H9 (cell line): ENCODE results near the gene PPTC7. TPM values are rescaled to one million over a fixed set of nuclear protein-coding genes. Genes with fewer than 3 reads are reported as not detected.

Source experiments
- DNase-seq: peaks from one replicate; pipeline ENCODE4 v3.0.0-alpha.2; 2017
- H2AFZ ChIP-seq: one replicate; pipeline ENCODE4 v1.6.1; 2013; ENCODE audit warnings: mild to moderate bottlenecking, low read length, control low read depth, moderate library complexity
- H2AK5ac ChIP-seq: 2 replicates; pipeline ENCODE4 v1.6.1; 2013; ENCODE audit warnings: low read length, control low read depth, mixed read lengths; ENCODE audit not compliant: insufficient read length
- H2BK120ac ChIP-seq: one replicate; pipeline ENCODE4 v1.6.1; 2013; ENCODE audit warnings: low read depth, mild to moderate bottlenecking, low read length, control low read depth, inconsistent platforms; ENCODE audit not compliant: poor library complexity, severe bottlenecking
- H2BK12ac ChIP-seq: 2 replicates; pipeline ENCODE4 v1.6.1; 2013; ENCODE audit warnings: low read length, control low read depth, mixed read lengths, low read depth; ENCODE audit not compliant: insufficient read length
- H2BK15ac ChIP-seq: 2 replicates; pipeline ENCODE4 v1.6.1; 2013; ENCODE audit warnings: low read depth, low read length, control low read depth
- H2BK20ac ChIP-seq: one replicate; pipeline ENCODE4 v1.6.1; 2013; ENCODE audit warnings: low read depth, mild to moderate bottlenecking, low read length, control low read depth, inconsistent platforms; ENCODE audit not compliant: poor library complexity, severe bottlenecking
- H2BK5ac ChIP-seq: 2 replicates; pipeline ENCODE4 v1.6.1; 2013; ENCODE audit warnings: low read length, control low read depth, mixed read lengths; ENCODE audit not compliant: insufficient read length
- H3K14ac ChIP-seq: 2 replicates; pipeline ENCODE4 v1.6.1; 2013; ENCODE audit warnings: low read length, control low read depth; ENCODE audit not compliant: insufficient read depth
- H3K18ac ChIP-seq: 2 replicates; pipeline ENCODE4 v1.6.1; 2013; ENCODE audit warnings: low read depth, mild to moderate bottlenecking, mixed read lengths, low read length, control low read depth; ENCODE audit not compliant: insufficient read length
- H3K23ac ChIP-seq: 2 replicates; pipeline ENCODE4 v1.6.1; 2013; ENCODE audit warnings: low read length, control low read depth, mixed read lengths, low read depth; ENCODE audit not compliant: insufficient read length
- H3K23me2 ChIP-seq: 2 replicates; pipeline ENCODE4 v1.6.1; 2013; ENCODE audit warnings: low read depth, mild to moderate bottlenecking, mixed read lengths, low read length, control low read depth; ENCODE audit not compliant: insufficient read length, poor library complexity, severe bottlenecking
- H3K27ac ChIP-seq: 2 replicates; pipeline ENCODE4 v1.5.1; 2013; ENCODE audit warnings: low read length, control low read depth, mixed read lengths, low read depth; ENCODE audit not compliant: insufficient read length
- H3K27me3 ChIP-seq: 2 replicates; pipeline ENCODE4 v1.6.1; 2013; ENCODE audit warnings: low read length, control low read depth, inconsistent platforms; ENCODE audit not compliant: insufficient read depth
- H3K4ac ChIP-seq: 2 replicates; pipeline ENCODE4 v1.6.1; 2013; ENCODE audit warnings: low read depth, mild to moderate bottlenecking, control low read depth, inconsistent platforms, low read length, moderate library complexity
- H3K4me1 ChIP-seq: 2 replicates; pipeline ENCODE4 v1.6.1; 2013; ENCODE audit warnings: low read length, control low read depth, inconsistent platforms; ENCODE audit not compliant: insufficient read depth
- H3K4me2 ChIP-seq: 2 replicates; pipeline ENCODE4 v1.6.1; 2013; ENCODE audit warnings: low read length, control low read depth, mixed read lengths; ENCODE audit not compliant: insufficient read length, insufficient read depth
- H3K56ac ChIP-seq: 2 replicates; pipeline ENCODE4 v1.6.1; 2013; ENCODE audit warnings: low read depth, mild to moderate bottlenecking, mixed read lengths, low read length, control low read depth; ENCODE audit not compliant: insufficient read length
- H3K79me1 ChIP-seq: 2 replicates; pipeline ENCODE4 v1.6.1; 2013; ENCODE audit warnings: low read depth, mild to moderate bottlenecking, moderate library complexity, low read length, control low read depth, inconsistent platforms; ENCODE audit not compliant: insufficient read depth, poor library complexity, severe bottlenecking
- H3K79me2 ChIP-seq: 2 replicates; pipeline ENCODE4 v1.6.1; 2013; ENCODE audit warnings: low read length, control low read depth, inconsistent platforms; ENCODE audit not compliant: insufficient read depth
- H3K9ac ChIP-seq: 2 replicates; pipeline ENCODE4 v1.6.1; 2013; ENCODE audit warnings: low read length, control low read depth, mixed read lengths; ENCODE audit not compliant: insufficient read length; ENCODE audit errors: extremely low read depth
- H3K9me3 ChIP-seq: one replicate; pipeline ENCODE4 v1.6.1; 2013; ENCODE audit warnings: low read depth, low read length, inconsistent platforms; ENCODE audit not compliant: control insufficient read depth
- H3T11ph ChIP-seq: one replicate; pipeline ENCODE4 v1.6.1; 2013; ENCODE audit warnings: mild to moderate bottlenecking, low read length, control low read depth, inconsistent platforms
- H4K20me1 ChIP-seq: one replicate; pipeline ENCODE4 v1.6.1; 2013; ENCODE audit not compliant: control insufficient read depth, insufficient read length, insufficient read depth
- H4K5ac ChIP-seq: 2 replicates; pipeline ENCODE4 v1.6.1; 2013; ENCODE audit warnings: low read depth, mild to moderate bottlenecking, mixed read lengths, low read length, control low read depth; ENCODE audit not compliant: insufficient read length
- H4K8ac ChIP-seq: replicated peaks from 2 replicates; pipeline ENCODE4 v1.6.1; 2013; ENCODE audit warnings: low read length, control low read depth, mixed read lengths, low read depth; ENCODE audit not compliant: insufficient read length
- H4K91ac ChIP-seq: 2 replicates; pipeline ENCODE4 v1.6.1; 2013; ENCODE audit warnings: low read depth, mild to moderate bottlenecking, moderate library complexity, mixed read lengths, low read length, control low read depth; ENCODE audit not compliant: insufficient read length
- H3K27ac Mint-ChIP-seq, 3 experiments: 2 replicates in 2 of 3; 3 replicates in 1 of 3; pipeline ENCODE4 v1.8.0; 2020 to 2021; ENCODE audit warnings: mixed read lengths in 3 of 3, mild to moderate bottlenecking in 1 of 3, moderate library complexity in 1 of 3
- H3K27me3 Mint-ChIP-seq: 2 replicates; pipeline ENCODE4 v1.8.0; 2021; ENCODE audit warnings: low read depth, mild to moderate bottlenecking, moderate library complexity, mixed read lengths
- H3K36me3 Mint-ChIP-seq, 3 experiments: 2 replicates in 2 of 3; 3 replicates in 1 of 3; pipeline ENCODE4 v1.8.0; 2020 to 2021; ENCODE audit warnings: low read depth in 3 of 3, mixed read lengths in 3 of 3; ENCODE audit not compliant: insufficient read depth in 1 of 3
- H3K4me1 Mint-ChIP-seq, 2 experiments: 2 replicates each; pipeline ENCODE4 v1.8.0; 2020; ENCODE audit warnings: mixed read lengths in 2 of 2
- H3K4me3 Mint-ChIP-seq, 2 experiments: 2 replicates in 1 of 2; 3 replicates in 1 of 2; pipeline ENCODE4 v1.8.0; 2020 to 2021; ENCODE audit warnings: mild to moderate bottlenecking in 2 of 2, mixed read lengths in 2 of 2, moderate library complexity in 1 of 2
- H3K9me3 Mint-ChIP-seq, 2 experiments: 2 replicates in 1 of 2; 3 replicates in 1 of 2; pipeline ENCODE4 v1.8.0; 2020; ENCODE audit warnings: mild to moderate bottlenecking in 2 of 2, mixed read lengths in 2 of 2, moderate library complexity in 1 of 2
- CTCF ChIP-seq: fragments of 200-600 bp; sonication (generic); conservative IDR thresholded peaks from 3 replicates; pipeline ENCODE4 v1.8.0; 2021; ENCODE audit warnings: antibody characterized with exemption, mild to moderate bottlenecking
- WGBS: extraction: QIAGEN DNeasy Blood & Tissue Kit; methylation state at CpG from one replicate; pipeline ENCODE4 v1.1.7; 2013; ENCODE audit warnings: missing lambda C conversion rate, low lambda C conversion rate, mixed read lengths; ENCODE audit not compliant: insufficient read length; ENCODE audit errors: extremely low coverage; 5-methylcytosine and 5-hydroxymethylcytosine counted together
- total RNA-seq: library from RNA; stranded (reverse); gene quantifications from 2 replicates; pipeline ENCODE4 v1.2.1, GENCODE V29; 2021

The PPTC7 gene
- total RNA-seq, 1 experiment from 2014 or later: 15.8 TPM

GRCh38 chr12:110557300-110557699, 25.8 kb downstream of the PPTC7 start:
- Histone ChIP-seq H3K23me2 (no peaks in the 10 kb centered on the region), H3K9me3 (no peaks in the 10 kb centered on the region), H2AK5ac (no peak overlapping the region), H3K27ac (no peak overlapping the region), H2BK15ac (no peak overlapping the region), H3K4me1 (no peaks in the 10 kb centered on the region), H3K23ac (no peak overlapping the region), H3K56ac (no peak overlapping the region), H4K8ac (no peak overlapping the region), H3K18ac (no peak overlapping the region), H3K14ac (no peak overlapping the region), H3K9ac (no peak overlapping the region), H2BK20ac (no peak overlapping the region), H4K91ac (no peak overlapping the region), H2BK12ac (no peak overlapping the region), H3K27me3 (no peaks in the 10 kb centered on the region), H3K4me2 (no peak overlapping the region), H3K79me2 (peaks cover 11% of the 10 kb centered on the region), H4K20me1 (no peaks in the 10 kb centered on the region), H4K5ac (no peak overlapping the region), H2BK5ac (no peak overlapping the region), H3T11ph (no peak overlapping the region), H2BK120ac (no peak overlapping the region), H3K4ac (no peak overlapping the region), H2AFZ (no peak overlapping the region), H3K79me1 (peaks cover 5% of the 10 kb centered on the region)
- Mint-ChIP-seq H3K27me3 (no peaks in the 10 kb centered on the region), H3K9me3 (no peaks in the 10 kb centered on the region), H3K4me1 (no peaks in the 10 kb centered on the region; a peak in 1 of 4 replicates), H3K4me3 (no peak overlapping the region), H3K36me3 (no peaks in the 10 kb centered on the region), H3K27ac (no peak overlapping the region)
- no CpG with 5 or more reads among the region's 3 CpGs for WGBS
- DNase-seq: no peak
- no peak for TF ChIP-seq CTCF
